GM21723 (cell line): Measurements from ENCODE around the gene TMEFF2.

Experiments
- ATAC-seq: cut with Tn5 transposase; IDR thresholded peaks from one replicate; pipeline ENCODE4 v1.9.1; 2021; ENCODE audit warnings: mild to moderate bottlenecking, moderate library complexity; ENCODE audit not compliant: unreplicated experiment

TMEFF2 gene

DNA sequence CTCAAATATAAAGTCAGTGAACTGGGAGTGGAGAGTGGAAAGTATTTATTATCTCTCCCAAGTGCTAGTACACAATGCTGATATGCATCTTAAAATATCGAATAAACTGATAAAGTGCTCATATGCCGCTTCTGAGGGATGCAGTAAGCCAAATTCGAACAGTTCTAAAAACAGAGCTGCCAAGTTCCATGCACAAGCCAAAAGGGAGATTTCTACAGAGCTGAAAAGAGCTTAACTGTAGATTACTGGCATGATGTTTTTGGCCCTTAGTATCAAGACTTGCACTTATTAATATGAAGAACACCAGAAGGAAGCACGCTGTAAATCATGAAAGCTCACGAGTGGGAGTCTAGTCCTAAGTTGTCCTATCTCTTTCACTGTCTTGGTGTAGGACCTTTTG, 7.9 kb downstream of the TMEFF2 start:
- ATAC-seq, result no peak

DNA sequence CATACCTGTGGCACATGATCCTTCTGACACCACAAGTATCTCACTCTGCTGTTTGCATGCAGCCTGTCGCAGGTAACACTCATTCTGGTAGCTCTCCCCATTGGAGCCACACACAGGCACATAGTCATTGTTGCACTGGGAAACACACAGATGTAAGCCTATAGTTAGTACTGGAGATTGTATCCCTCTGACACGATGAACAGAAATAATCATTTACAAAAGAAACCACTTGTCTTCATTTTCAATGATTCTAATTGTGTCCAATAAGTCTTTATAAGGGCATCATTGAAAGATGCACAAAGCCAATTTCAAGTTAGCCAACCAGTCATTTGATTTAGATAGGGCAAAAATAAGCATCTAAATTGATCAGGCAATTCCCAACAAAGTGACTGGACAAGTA, 10.4 kb downstream of the TMEFF2 start:
- ATAC-seq, result no peak

DNA sequence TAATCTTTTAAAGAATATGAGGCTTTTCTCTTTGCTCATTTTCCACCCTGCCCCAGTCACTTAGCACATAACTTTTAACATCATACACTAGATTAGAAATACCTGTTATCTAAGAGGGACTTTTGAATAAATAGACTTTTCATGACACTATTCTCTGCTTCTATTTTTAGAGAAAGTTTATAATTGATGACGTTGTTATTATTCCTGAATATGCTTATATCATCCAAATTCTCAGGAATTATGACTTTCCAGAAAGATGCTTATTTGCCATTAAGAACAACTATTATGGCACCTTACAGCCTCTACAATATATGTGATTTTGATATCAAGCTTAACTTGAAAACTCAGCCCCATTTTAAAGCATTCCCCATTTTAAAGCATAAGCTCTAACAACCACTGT, 11.4 kb downstream of the TMEFF2 start:
- no peak for ATAC-seq

DNA sequence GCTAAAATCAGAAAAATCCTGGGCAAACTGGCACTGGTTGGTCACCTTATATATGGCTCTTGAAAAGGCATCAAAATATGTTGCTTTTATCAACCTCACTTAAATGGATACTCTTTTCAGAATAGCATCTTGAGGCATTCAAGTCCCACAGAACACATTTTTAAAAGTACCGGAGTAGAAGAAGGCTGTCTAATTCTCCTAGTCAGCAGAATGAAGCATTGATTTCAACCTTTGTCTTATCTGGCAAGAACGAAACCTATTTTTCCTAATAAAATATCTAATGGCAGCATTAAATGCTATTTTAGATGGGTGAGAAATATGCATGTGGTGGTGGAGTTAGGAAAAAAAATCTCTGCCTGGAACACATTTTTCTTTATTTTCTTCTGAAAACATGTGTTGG, 27.8 kb downstream of the TMEFF2 start:
- no peak for ATAC-seq

DNA sequence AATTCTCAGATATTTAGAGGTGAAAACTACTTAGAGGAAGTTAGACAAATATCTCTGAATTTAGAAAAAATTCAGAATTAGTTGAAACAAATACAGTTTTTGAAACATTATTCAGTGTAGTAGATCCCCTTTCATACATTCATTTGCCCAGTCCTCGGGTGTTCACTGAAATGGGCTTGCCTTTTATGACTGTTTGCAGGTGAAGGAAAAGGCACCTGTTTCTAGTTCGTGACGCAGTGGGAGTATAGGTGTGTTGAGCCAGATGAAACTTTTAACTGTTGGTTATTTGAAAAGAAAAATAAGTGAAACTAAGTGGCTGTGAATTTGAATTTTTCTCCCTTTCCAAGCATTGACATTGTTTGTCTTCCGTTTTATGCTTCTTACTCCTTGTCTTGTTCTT, 28.9 kb downstream of the TMEFF2 start:
- no peak for ATAC-seq

DNA sequence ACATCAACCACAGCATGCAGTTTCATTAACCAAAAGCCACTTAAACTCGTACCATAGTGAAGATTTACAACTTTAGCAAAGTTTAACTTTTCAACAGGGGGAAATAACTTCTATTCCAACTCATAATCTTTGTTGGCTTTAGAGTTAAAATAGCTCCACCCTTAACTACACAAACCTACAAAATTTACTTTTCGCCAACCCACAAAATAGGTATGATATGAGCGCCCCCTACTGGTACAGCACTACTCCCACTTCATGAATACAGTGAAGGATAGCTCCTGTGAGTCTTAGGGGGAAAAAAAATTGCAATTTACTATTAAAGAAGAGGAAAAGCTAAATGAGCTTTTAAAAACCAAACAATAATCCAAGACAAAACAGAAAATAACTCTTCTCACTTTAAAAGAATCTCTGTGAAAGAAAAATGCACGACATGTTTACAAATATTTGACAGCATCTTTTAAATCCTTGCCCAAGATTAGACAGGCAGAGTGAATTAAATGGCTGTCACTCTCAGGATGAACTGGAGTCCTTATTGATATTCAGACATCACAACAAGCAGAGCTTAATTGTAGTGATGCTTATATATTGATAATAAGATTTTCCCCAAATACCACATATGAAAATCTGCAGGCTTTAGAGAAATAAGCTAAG, 32.2 kb downstream of the TMEFF2 start:
- ATAC-seq, result peak; percentile 84

DNA sequence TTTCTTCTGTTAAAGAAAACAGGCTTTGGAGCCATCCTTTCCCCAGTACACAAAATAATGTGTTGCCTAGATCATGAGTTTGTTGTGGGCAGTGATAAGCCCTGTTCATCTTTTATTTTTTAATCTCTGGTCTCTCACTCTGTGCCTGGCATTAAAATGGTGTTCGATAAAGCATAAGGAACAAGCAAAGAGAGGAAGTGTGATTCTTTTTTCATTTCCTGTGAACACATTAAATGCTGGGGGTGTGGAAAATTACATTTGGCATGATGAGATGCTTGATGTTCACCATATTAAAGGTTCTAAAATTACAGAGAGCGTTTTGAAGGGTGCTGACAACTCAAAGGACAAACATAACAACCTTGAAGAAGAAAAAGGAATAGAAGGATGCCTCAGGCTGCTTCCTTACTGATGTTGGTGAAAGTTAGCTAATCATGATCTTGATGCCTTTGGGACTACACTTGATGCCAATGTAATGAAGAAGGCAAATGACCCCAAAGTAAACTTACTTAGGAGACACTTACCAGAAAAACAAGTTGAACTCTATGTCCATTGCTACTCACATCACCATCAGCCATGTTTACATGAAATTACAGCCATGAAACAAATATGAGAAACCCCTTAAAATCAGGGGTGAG, 33.0 kb downstream of the TMEFF2 start:
- ATAC-seq, result no peak

DNA sequence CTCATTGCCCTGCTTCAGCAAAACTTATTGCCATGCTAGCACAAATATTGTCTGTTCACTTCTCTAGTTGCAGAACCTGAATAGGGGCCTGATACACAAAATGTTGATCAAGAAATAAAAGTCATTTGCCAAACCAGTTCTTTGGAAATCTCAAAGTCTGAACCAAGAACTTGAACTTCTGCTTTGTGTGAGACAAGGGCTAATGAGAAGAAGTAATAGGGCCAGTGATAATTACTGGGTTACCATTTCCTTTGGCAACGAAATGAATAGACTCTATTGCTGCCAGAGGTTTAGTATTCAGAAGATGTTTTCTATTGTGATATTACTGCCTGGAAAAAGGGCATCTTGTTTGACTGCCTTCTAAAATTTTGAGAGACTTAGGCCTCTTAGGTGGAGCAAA, 35.0 kb downstream of the TMEFF2 start:
- ATAC-seq, result no peak

DNA sequence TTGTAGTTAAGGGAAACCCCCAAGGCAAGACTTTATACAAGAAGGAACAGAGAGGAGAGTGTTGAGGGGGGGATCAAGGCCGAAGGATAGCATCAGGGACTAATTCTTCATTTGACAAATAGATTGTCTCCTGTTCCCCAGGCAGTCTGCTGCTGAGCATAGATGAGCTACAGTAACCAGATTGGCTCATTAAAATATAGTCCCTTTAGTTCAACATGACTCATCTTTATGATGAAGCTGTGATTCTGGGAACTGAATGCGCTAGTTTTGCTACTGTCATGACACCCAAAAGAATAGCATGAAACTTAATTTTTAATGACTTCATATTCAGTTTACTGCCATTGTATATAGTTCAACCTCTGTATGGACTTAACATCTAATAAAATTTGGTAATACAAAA, 35.5 kb downstream of the TMEFF2 start:
- ATAC-seq, result no peak

DNA sequence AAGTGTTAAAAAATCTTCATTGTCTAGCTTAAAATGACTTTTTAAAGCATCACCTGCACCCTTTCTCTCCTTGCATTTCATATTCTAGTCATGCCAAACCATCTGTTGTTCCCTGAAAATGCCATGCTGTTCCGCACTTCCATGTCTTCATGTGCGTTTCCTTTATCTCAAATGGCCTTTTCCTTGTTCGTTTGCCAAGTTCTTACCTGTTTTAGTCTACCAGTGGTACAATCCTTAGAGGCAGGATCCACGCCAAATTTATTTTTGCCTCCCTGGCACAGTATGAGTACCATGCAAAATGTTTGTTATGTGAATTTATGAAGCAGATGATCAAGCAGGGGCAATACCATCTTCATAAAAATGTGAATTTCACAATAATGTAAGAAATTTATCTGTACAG, 37.0 kb downstream of the TMEFF2 start:
- no peak for ATAC-seq

DNA sequence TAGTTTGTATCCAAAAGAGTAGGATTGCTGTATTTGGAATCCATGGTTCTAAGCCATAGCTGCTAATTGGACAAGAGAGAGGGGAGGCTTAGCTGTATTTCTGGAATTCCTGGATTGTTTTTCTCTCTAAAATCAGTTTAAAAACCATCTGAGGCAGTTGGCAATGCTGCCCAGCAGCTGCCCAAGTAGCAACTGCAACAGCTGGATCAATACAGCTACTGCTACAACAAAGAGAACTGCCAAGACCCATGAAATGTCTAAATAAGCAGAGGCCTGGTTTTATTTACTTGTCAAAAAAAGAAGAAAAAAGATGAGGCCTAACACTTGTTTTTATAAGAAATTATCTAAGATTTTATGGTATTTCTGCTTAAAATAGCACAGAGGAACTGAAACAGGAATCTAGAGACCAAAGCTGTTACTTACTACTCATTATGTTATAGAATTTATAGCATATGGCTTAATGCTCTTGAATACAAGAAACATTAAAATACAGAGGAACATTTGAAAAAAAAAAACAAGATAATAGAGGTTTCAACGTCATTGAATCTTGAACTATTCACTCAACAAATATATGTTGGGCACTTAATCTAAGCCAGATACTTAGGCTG, 39.1 kb downstream of the TMEFF2 start:
- no peak for ATAC-seq

DNA sequence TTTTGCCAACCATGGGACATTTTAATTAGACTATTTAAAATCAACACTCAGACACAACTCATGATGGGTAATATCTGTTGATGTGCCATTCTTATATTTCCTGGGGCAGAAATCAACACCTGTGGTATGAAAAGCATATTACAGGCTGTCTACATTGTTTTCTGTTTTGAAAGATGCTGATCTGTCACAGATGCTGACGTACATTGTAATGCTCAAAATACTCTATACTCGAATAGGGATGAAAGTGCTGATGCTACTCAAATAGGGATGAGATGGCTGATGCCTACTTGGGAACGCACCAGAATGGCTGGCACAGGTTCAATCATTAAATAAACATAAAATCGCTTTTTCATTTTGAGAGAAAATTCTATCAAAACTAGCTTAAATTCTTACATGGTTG, 41.2 kb downstream of the TMEFF2 start:
- no peak for ATAC-seq

DNA sequence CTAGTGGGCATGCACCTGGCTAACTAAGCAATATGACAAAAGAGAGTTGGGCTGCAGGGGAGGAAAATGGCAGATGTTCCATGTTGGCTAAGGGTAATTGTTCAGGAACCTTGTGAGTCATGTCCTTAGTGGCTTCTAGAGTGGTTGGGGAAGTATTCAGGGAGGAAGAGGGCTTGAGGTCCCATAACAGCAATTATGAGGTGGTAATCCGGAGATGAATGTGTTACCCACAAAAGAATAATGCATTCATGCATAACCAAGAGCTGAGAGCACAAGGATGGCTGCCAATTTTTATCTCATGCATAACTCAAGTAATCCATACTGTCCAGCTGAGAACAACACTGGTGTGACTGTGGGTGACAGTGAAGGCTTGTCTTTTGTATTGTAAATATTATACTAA, 42.9 kb downstream of the TMEFF2 start:
- no peak for ATAC-seq

DNA sequence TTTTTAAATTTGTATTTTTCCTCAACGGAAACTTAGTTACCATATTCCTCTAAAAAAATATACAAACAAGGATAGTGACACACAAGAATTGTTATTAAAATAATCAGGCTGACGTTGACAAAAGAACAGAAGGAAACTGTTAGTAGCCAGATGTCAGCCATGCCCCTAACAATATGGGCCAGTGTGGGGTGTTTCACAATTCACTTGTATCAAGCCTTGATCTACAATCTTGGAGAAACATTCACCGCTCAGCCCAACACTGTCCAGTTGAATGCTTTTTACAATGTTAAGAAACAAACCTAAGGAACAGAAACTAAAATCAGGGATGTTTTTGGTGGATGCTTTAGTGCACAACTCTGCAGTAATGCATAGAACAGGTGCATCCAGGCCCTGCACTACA, 44.6 kb downstream of the TMEFF2 start:
- no peak for ATAC-seq

DNA sequence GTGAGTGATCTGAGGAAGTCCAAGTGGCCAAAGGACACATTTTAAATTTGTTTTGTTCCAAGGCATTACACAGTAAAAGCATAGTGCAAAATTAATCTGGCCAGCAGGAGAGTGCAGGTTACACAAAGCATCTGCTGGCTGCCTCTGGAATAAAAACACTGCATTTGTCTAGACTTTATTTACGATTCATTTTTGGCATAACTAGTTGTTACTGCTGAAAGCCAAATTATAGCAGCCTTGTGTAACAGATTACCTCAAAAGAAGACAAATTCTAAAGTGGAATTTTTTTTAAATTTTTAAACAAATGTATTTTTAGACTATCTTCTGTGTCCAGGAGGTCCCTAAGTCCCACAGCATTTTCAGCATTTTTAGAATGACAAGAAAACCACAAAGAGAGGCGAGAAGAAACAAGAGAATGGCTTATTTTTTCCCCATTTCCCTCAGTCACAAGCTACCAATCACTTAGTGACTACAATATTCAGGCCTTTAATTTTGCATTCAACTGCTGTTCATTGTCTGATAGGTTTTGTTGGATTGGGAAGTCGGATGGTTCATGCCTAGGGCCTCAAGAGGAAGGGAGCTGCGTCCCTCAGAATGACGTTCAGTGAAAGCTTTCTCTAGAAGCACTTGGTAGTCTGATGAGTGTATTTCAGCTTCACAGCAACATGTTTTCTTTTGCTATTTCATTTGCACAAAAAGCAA, 46.0 kb downstream of the TMEFF2 start:
- no peak for ATAC-seq

DNA sequence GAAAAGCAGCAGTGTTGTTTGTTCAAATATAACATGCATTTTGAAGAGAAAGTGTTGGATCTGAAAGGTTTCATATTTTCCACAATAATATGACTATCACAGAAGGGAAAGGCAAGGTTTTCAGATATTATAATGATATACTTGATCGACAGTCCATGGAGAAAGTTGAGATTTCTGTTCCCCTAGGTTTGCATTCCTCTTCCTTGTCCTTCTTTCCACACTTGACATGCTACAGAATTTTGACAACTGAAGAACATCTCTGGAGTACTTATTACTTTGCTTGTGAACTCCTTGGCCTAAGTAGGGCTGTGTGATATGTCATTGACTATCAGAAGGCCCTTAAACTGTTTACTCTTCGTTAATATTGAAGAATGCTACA, 46.5 kb downstream of the TMEFF2 start:
- no peak for ATAC-seq

DNA sequence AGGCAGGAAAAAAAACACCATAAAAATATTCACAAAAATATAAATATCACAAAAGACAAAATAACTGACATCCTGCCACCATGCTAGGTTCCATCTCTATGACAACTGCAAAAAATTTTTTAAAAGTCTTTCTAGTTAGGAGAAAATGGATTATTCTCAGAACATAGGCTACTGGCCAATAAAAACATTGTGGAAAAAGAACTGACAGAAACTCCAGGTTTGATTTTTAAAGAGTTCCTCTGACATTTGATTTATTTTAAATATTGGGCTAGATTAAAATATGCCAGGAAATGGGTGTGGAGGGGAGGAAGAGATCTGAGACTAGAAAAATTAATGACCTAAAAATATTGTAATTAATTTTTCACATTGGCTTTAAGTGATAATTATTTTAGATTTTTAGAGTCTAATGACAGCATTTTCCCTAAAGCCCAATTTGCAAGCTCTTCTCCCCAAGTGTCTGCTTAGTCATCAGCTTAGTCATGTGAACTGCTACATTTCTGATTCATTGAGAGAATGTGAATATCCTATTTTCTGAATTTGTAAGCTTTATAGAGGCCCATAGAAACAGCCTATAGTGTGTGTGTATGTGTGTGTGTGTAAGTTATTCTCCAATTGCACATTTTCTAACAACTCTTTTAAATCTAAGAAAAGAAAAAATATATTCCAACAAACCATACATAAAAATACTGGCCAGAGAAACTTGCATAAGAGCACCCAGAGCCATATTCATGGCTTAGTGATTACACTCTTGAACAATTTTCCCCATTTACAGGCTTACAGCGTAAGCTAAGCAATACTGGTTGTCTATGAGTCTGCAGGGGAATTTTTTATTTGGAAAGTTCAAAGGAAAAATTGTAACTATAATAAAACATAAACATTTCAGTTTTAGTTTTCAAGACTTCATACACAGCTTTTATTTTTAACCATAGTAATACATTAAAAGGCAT, 48.4 kb downstream of the TMEFF2 start:
- no peak for ATAC-seq

DNA sequence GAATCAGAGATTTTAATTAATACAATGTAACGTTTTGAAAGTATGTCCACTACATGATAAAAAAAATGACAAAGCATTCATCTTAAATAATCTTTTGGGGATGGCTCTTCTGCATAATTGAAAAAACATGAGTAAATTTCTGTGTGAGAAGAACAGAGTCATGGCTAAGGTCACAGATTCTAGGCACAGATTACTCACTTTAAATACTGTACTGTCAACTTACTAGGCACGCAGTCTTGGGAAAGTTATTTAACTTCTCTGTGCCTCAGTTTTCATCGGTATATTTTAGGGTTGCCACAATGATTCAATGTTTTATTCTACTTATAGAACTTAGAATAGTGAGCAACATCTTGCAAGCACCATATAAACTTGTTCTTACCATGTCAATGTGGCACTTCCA, 49.2 kb downstream of the TMEFF2 start:
- ATAC-seq, result no peak

DNA sequence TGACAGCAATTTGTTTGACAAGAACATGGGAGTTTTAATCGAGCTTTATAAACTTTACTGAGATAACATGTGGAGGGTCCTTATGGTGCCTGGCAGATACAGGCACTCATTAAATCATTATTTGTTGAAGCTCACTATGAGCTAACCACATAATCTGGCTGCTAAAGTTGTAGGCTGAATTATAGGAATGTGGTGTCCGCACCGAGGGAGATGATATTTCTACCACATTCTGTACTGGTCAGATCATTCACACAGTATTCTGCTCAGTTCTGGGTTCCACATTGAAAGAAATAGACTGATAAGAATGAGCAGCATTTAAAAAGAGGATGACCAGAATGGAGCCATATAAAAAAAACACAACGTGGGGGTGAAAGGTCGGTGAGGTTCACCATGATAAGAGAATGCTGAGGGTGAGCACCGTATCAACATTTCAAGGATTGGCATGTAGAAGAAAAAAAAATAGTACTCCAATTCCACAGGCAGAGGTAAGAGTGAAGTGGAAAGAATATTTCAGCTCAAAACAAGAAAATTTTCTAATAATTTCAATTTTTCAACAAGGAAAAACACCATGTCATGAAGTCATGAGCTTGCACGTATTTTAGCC, 54.4 kb downstream of the TMEFF2 start:
- no peak for ATAC-seq

DNA sequence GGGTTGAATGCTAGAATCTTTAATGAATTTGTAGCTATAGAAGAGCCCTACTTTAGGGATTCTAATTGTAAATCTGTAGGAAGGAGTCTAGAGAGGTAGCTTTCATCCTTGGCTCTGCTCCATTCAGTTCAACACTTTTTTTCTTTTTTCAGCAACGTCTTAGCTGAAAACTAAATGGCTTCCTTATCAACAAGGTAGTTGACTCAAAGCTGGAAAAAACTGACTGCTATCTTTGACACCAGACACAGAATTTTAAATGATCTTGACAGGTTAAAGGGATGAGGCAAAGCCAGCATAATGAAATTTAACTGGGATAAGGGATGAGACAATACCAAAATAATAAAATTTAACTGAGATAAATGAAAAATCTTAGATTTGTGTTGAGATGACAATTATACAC, 54.9 kb downstream of the TMEFF2 start:
- ATAC-seq, result no peak

DNA sequence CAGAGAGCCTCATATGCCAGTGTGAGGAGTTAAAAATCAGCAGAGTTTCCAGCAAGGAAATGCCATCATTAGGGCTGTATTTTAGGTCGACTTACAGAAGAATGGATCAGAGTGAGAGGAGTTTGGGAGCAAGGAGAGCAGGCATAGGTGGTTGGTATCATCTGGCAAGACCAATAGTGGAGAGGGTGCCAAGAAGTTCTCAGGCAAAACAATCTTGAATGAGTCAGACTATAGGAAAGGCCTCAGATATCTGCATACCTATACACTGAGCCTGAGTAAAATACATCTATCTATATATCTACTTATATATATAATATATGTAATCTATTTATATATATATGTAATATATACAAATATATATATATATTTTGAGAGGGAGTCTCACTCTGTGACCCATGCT, 57.3 kb downstream of the TMEFF2 start:
- no peak for ATAC-seq
